Endothelial cell of umbilical vein (primary cell): ENCODE measurements around the gene ZC3H6.

Experiments used
- CTCF ChIP-seq, 2 donors: IDR thresholded peaks; 1 replicate in 1 of 2; 2 replicates in 1 of 2; pipeline ENCODE4 v1.5.1; 2011; ENCODE audit warnings: low read length in 2 of 2, mild to moderate bottlenecking in 2 of 2, moderate library complexity in 2 of 2, control low read depth in 1 of 2, inconsistent platforms in 1 of 2, low read depth in 1 of 2; ENCODE audit not compliant: insufficient read depth in 1 of 2; ENCODE audit errors: extremely low read depth in 1 of 2
- EZH2 ChIP-seq: IDR thresholded peaks from 2 replicates; pipeline ENCODE4 v1.6.1; 2012; ENCODE audit warnings: borderline replicate concordance, low read depth, mild to moderate bottlenecking, moderate library complexity, low read length, inconsistent platforms; ENCODE audit not compliant: severe bottlenecking
- GATA2 ChIP-seq: IDR thresholded peaks from 2 replicates; pipeline ENCODE4 v1.7.0; 2011; ENCODE audit warnings: low read depth, mild to moderate bottlenecking, moderate library complexity, mixed read lengths, low read length; ENCODE audit not compliant: insufficient read length, insufficient read depth
- POLR2AphosphoS5 ChIP-seq: IDR thresholded peaks from 2 replicates; pipeline ENCODE4 v1.6.1; 2012; ENCODE audit warnings: low read depth, mild to moderate bottlenecking, control low read depth, low read length, moderate library complexity; ENCODE audit not compliant: insufficient read depth

GRCh38 chr2:112312821-112313220 lies 37.4 kb downstream of the ZC3H6 start:
- TF ChIP-seq CTCF (IDR thresholded peaks at IDR 0.05; ENCODE audit: extremely low read depth in 1 of 2, insufficient read depth in 1 of 2, low read depth in 1 of 2, low read length in 2 of 2) = no peak
- no peak for TF ChIP-seq EZH2
- no peak for TF ChIP-seq GATA2
- TF ChIP-seq POLR2AphosphoS5 = no peak
